ENCODE data around the gene PRDX5.
"Not testable (repeated sequence)": the region's sequence is repeated elsewhere in the genome, so short reads cannot be mapped to it uniquely, and the experiment has no call there.

PRDX5 gene

GRCh38 chr11:64318766-64319761 is 1.1 kb downstream of the PRDX5 start:
- TF ChIP-seq CTCF (IDR thresholded peaks at IDR 0.05; ENCODE audit: extremely low read depth, missing control alignments) = no peak
- DNase-seq (ENCODE audit: low spot score) = no peak

- no peak for TF ChIP-seq CTCF (IDR thresholded peaks at IDR 0.05; ENCODE audit: extremely low read depth, missing control alignments)
- DNase-seq (ENCODE audit: low spot score) = no peak
Observed at GRCh38 chr11:64320556-64320955, 2.6 kb downstream of the PRDX5 start.

GRCh38 chr11:64321026-64321425 is 3.1 kb downstream of the PRDX5 start:
- no peak for TF ChIP-seq CTCF (IDR thresholded peaks at IDR 0.05; ENCODE audit: extremely low read depth, missing control alignments)
- no peak for DNase-seq (ENCODE audit: low spot score)

GRCh38 chr11:64321533-64321932 is 3.6 kb downstream of the PRDX5 start:
- TF ChIP-seq CTCF (IDR thresholded peaks at IDR 0.05; ENCODE audit: extremely low read depth, missing control alignments) = no peak
- no peak for DNase-seq (ENCODE audit: low spot score)

- TF ChIP-seq CTCF (IDR thresholded peaks at IDR 0.05; ENCODE audit: extremely low read depth, missing control alignments) = no peak
- no peak for DNase-seq (ENCODE audit: low spot score)
Observed at GRCh38 chr11:64322925-64323260, 5.0 kb downstream of the PRDX5 start.

GRCh38 chr11:64323373-64323772 is 5.5 kb downstream of the PRDX5 start:
- no peak for TF ChIP-seq CTCF (IDR thresholded peaks at IDR 0.05; ENCODE audit: extremely low read depth, missing control alignments)
- DNase-seq (ENCODE audit: low spot score) = no peak

- DNase-seq (ENCODE audit: low spot score) = not testable (repeated sequence)
Observed at GRCh38 chr11:64323984-64324383, 6.1 kb downstream of the PRDX5 start.

Data from GM20000 (cell line).